OCI-M2 (cell line): ENCODE results near the gene USB1.
A peak's percentile ranks its signal among the peaks of the same experiment; 100 is the strongest.

ENCODE experiments used
- DNase-seq: peaks from one replicate; lab custom pipeline; 2025; ENCODE audit not compliant: unreplicated experiment; lab: John Stamatoyannopoulos, UW

Gene USB1, protein sequence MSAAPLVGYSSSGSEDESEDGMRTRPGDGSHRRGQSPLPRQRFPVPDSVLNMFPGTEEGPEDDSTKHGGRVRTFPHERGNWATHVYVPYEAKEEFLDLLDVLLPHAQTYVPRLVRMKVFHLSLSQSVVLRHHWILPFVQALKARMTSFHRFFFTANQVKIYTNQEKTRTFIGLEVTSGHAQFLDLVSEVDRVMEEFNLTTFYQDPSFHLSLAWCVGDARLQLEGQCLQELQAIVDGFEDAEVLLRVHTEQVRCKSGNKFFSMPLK

DNA sequence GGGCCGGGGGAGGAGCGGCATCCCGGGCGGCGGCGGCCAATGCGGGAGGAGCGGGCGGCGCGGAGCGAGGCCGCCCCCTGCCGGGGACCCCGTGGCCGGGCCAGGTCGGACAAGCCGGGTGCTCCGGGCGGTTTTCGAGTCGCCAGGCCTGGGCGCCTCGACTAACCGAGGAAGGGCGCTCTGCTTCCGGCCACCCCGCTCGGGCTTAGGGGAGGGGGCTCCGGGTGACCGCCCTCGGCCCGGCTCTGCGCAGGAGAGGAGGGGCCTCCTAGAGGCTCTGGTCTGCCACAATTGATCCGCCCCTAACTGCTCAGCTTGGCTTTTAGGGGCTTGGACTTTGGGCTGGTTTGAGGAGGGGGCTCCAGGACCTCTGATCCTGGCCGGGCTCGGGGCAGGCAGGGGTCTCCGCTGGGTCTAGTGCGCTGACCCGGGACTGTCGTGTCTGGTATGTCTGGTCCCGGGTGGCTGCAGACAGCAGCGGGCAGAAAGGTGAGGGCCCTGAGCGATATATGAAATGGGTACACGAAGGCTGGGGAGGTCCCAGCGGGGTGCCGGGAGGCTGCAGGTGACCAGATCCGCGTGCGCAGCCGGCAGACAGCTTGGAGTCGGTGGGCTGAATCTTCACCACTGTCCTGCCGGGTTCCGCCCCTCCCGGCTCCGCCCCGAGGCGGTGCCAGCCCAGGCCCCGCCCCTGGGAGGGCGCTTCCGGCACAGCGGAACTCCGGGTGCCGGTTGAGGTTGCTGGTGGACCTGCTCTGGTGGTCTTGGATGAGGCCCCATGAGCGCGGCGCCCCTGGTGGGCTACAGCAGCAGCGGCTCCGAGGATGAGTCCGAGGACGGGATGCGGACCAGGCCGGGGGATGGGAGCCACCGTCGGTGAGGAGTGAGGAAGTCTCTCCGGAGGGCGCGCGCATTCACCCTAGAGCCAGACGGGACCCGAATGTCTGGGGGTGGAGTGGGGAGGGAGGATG is at the start of gene USB1:
Gene USB1 (plus strand): TSS at position 702 of the 971 bp plus-strand sequence. CDS start 77 bp downstream, at position 779.
- DNase-seq: peak; percentile 32

DNA sequence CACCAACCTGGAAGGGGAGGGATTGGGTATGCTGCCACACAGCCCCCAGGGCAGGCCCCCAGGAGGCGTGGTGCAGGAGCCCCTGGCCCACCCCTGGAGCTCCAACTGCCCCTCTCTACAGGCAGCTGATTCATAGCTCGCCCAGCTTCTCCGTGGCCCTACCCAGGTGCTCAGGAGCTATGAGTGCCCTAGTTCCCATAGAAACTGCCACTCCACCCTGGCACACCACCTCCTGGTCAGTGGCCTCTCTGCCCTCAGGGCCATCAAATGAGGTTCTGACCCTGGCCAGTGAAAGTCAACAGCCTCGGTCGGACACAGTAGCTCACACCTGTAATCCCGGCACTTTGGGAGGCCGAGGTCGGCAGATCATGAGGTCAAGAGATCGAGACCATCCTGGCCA is 48.3 kb upstream of the USB1 start:
- DNase-seq: no peak

DNA sequence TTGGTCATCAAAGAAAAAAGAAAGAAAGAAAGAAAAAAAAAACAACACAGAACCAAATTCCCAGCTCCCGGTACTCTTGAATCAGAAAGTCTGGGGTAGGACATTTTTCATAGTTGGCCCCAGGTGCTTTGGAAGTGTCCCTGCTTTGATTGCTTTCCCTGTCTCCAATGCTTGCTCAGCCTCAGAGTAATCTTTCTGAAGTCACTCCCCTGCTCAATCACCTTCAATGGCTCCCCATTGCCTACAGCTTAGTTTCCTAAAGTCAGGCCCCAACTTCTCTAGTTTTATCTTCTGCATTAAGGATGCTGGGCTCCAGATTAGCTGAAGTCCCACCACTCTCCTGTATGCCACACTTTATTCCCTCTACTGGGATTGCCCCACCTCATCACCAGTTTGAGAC is 47.4 kb upstream of the USB1 start:
- no peak for DNase-seq

DNA sequence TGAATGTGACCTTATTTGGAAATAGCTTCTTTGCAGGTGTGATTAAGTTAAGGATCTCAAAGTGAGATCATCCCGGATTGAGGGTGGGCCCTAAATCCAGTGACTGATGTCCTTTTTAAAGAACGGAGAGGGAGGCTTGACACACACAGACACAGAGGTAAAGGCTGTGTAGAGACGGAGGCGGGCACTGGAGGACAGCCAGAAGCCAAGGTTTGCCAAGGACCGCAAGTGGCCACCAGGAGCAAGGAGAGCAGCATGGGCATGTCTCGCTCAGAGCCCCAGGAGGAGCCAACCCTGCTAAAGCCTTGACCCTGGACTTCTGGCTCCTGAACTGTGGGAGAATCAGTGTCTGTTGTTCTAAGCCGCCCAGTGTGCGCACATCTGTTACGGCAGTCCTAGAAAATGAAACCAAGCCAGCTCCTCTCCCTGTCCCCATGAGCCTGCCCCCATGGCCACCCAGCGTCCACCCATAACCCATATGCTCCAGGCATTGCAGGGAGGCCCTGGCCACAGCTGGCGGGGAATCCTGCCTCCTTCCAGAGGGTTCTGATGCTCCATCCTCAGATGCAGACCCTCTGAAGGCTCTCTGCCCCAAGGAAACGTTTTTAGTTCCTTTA is 45.5 kb upstream of the USB1 start:
- DNase-seq: no peak

GRCh38 chr16:57956270-57956808 is 44.9 kb upstream of the USB1 start:
- no peak for DNase-seq

- no peak for DNase-seq
Observed at GRCh38 chr16:57956924-57957672, 44.1 kb upstream of the USB1 start.

DNA sequence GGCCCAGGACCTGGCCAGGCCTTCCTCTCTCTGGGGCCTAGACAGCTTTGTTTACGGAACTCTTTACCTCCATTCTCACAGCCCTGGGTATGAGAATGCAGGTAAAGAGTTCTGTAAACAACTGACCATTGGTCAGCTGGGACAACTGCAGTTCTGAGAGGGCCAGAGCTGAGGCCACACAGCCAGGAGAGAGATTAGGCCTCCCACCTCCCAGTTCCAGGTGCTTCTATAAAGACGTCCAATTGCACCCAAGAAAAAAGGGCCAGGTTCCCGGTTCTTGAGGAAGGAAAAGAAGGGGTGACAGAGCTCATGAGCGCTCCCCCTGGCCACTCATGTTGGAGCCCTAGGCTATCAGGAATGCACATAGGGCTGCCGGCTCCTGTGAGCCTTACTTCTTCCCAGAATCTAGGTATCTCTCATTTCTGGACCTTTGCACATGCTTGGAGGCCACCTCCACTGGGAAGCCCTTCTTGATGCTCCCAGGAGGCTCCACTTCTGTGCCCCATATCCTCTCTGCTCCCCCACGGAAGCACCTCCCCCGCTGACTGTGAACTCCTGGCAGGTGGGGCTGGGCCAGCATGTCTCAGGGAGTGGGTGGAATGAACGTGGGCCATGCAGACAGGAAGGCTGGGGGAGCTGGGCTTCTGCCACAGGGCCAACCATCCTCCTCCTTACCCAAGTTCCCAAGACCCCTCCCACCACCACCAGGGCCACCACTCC is 43.4 kb upstream of the USB1 start:
- DNase-seq: no peak

DNA sequence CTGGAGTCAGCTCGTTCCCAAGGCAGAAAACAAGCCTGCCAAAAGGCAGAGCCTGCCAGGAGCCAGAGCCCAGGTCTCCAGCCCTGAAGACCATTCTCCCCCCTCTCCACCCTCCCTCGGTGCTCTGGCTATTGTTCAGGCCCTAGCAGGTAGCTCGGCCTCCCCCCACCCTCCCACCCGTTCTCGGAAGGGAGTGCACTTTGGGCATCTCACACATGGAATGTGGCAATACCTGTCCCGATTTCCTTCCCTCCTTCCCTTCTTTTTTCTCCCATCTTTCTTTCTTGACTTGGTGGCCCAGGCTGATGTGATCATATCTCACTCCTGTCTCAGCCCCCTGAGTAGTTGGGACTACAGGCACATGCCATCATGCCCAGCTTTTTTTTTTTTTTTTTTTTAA is 42.7 kb upstream of the USB1 start:
- no peak for DNase-seq

GRCh38 chr16:57959121-57959520 is 42.1 kb upstream of the USB1 start:
- DNase-seq: no peak

DNA sequence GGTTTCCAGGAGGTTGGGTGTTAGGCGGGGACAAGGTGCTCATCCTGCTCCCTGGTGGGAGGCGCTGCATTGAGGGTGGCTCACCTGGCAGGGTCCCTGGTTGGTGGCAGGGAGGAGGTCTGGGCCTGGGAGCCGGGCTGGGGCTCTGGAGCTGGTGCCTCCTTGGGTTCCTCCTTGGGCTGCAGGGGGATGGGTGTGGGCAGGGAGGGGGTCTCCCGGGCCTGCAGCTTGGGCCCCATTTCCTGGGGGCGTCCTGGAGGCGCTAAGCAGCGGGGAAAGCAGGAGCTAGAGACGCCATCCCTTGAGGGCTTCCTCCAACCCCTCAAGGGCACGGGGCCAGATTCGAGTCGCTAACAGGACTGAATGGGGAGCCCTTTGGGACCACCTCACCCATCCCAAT is 41.4 kb upstream of the USB1 start:
- DNase-seq: no peak

- no peak for DNase-seq
Observed at GRCh38 chr16:57960310-57960709, 40.9 kb upstream of the USB1 start.

DNA sequence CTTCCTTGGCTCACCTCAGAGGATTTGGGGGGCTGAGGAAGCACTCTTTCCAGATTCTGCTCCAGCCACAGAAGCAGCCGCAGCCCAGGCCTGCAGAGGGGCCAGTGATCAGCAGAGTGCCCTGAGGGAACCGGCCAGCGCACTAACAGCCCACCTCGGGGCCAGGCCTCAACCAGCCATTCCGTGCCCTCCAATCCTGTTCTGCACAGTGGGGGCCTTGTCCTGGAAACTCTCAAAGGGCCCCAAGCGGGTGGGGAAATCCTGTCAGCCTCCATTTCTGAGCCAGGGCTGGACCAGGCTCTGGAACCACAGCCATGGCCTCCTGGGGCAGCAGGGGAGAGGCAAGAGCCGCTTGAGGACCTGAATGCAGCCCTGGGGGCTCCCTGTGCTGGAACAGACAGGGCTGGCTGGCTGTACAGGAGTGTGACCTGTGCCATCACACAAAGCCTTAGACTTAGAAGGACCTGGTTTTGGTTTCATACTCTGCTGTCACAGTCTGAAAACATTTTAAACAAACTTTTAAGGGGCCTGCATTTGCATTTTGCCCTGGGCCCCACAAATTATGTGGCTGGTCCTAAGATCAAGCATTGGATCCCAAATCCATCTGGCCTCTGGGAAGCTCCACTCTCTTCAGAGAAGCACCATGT is 40.3 kb upstream of the USB1 start:
- no peak for DNase-seq

- DNase-seq: no peak
Observed at GRCh38 chr16:57961538-57961937, 39.7 kb upstream of the USB1 start.

DNA sequence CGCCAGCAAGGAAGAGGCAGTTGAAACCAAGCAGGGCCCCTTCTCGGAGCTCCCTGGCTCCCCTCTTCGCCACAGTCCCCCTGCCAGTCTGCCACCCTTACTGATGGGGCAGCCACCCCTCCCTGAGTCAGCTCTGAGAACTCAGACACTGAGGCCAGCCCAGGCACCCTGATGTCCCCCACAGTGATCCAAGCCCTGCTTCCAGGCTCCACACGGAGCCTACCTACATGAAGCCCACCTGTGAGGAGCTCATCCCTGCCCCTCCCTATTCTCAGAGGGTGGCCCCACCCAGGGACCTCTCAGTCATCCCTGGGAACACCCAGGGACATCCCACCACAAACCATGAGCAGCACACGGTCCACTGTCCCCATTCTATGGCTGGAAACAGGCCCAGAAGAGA is 39.2 kb upstream of the USB1 start:
- DNase-seq: no peak

- DNase-seq: no peak
Observed at GRCh38 chr16:57962756-57963155, 38.5 kb upstream of the USB1 start.

DNA sequence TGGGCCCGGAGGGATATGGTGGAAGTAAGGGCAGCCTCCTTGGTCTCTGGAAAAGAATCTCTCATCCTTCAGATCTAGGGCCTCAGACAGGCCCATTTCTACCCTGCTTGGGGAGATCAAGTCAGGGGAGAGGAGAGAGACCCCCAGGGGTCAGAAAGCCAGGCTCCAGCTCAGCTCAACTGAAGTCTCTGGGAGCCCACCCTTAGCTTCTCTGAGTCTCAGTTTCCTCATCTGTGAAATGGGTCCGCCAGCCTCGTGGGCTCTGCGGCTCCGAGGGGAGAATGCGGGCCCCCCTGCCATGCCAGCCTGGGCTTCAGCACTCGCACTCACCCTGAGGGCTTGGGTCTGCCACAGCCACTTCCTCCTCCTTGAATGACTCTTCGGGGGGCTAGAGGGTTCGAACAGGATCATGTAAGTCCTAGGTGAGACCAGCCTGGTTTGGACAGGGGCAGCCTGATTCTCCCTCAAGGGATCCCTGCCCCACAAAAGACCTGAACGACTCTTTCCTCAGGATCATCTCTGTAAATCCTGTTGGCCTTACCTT is 37.0 kb upstream of the USB1 start:
- DNase-seq: no peak

- no peak for DNase-seq
Observed at GRCh38 chr16:57966204-57966771, 34.9 kb upstream of the USB1 start.

- no peak for DNase-seq
Observed at GRCh38 chr16:57966986-57967385, 34.2 kb upstream of the USB1 start.

- DNase-seq: no peak
Observed at GRCh38 chr16:57967916-57968315, 33.3 kb upstream of the USB1 start.
